IPS-15b (cell line): Measurements from ENCODE around the gene LITAF.
"Not testable (repeated sequence)": the region's sequence is repeated elsewhere in the genome, so short reads cannot be mapped to it uniquely, and the experiment has no call there.

Experiments used
- H3K27me3 ChIP-seq: one replicate; pipeline ENCODE4 v1.6.1; 2013; ENCODE audit warnings: low read length; ENCODE audit not compliant: control insufficient read depth, insufficient read depth
- H3K36me3 ChIP-seq: one replicate; pipeline ENCODE4 v1.6.1; 2013; ENCODE audit warnings: low read length; ENCODE audit not compliant: control insufficient read depth, insufficient read depth
- H3K4me1 ChIP-seq: one replicate; pipeline ENCODE4 v1.6.1; 2013; ENCODE audit warnings: mild to moderate bottlenecking, low read length; ENCODE audit not compliant: control insufficient read depth, insufficient read depth
- H3K4me3 ChIP-seq: one replicate; pipeline ENCODE4 v1.5.1; 2013; ENCODE audit warnings: low read depth, low read length
- H3K9ac ChIP-seq: one replicate; pipeline ENCODE4 v1.6.1; 2013; ENCODE audit warnings: low read depth, mild to moderate bottlenecking, low read length
- H3K9me3 ChIP-seq: one replicate; pipeline ENCODE4 v1.6.1; 2013; ENCODE audit warnings: mild to moderate bottlenecking, low read length; ENCODE audit not compliant: control insufficient read depth, insufficient read depth

The LITAF gene

GRCh38 chr16:11563493-11564040, 23.2 kb downstream of the LITAF start:
- Histone ChIP-seq H3K4me1 (peaks cover 22% of the 10 kb centered on the region), H3K9me3 (no peaks in the 10 kb centered on the region), H3K4me3 (no peak overlapping the region), H3K36me3 (peaks cover 3% of the 10 kb centered on the region), H3K27me3 (no peaks in the 10 kb centered on the region), H3K9ac (no peak overlapping the region)

DNA sequence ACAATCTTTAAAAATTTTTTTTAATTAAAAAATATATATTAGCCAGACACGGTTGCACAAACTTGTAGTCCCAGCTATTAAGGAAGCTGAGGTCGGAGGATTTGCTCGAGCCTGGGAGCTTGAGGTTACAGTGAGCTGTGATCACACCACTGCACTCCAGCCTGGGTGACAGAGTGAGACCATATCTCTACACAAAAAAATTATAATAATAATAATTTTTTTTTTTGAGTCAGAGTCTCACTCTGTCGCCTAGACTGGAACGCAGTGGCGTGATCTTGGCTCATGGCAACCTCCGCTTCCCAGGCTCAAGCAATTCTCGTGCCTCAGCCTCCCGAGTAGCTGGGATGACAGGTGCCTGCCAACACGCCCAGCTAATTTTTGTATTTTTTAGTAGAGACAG, 23.8 kb downstream of the LITAF start:
- Histone ChIP-seq H3K27me3 (no peaks in the 10 kb centered on the region), H3K9ac (no peak overlapping the region), H3K36me3 (peaks cover 3% of the 10 kb centered on the region)

GRCh38 chr16:11562411-11562810, 24.3 kb downstream of the LITAF start:
- Histone ChIP-seq H3K4me1 (peaks cover 22% of the 10 kb centered on the region), H3K9ac (peak overlapping the region; percentile 24)

More for the DNA sequence above, 23.8 kb downstream of the LITAF start:
- H3K4me3 ChIP-seq: no peak overlapping the region
- H3K4me1 ChIP-seq: peaks cover 22% of the 10 kb centered on the region
- no peaks in the 10 kb centered on the region for H3K9me3 ChIP-seq

GRCh38 chr16:11561856-11562255, 24.9 kb downstream of the LITAF start:
- H3K9me3 ChIP-seq: no peaks in the 10 kb centered on the region
- peaks cover 3% of the 10 kb centered on the region for H3K36me3 ChIP-seq
- H3K4me1 ChIP-seq: peaks cover 22% of the 10 kb centered on the region
- H3K27me3 ChIP-seq: no peaks in the 10 kb centered on the region
- H3K4me3 ChIP-seq: no peak overlapping the region
- H3K9ac ChIP-seq: no peak overlapping the region

More at GRCh38 chr16:11562411-11562810, 24.3 kb downstream of the LITAF start:
- H3K36me3 ChIP-seq: peaks cover 3% of the 10 kb centered on the region
- H3K9me3 ChIP-seq: no peaks in the 10 kb centered on the region
- H3K27me3 ChIP-seq: no peaks in the 10 kb centered on the region
- no peak overlapping the region for H3K4me3 ChIP-seq

GRCh38 chr16:11561454-11561805, 25.3 kb downstream of the LITAF start:
- Histone ChIP-seq H3K4me3 (no peak overlapping the region), H3K27me3 (no peaks in the 10 kb centered on the region), H3K36me3 (peaks cover 5% of the 10 kb centered on the region), H3K9ac (no peak overlapping the region), H3K9me3 (no peaks in the 10 kb centered on the region), H3K4me1 (peaks cover 22% of the 10 kb centered on the region)

GRCh38 chr16:11560701-11561453, 25.8 kb downstream of the LITAF start:
- peaks cover 11% of the 10 kb centered on the region for H3K36me3 ChIP-seq
- no peak overlapping the region for H3K4me3 ChIP-seq
- H3K27me3 ChIP-seq: no peaks in the 10 kb centered on the region
- no peaks in the 10 kb centered on the region for H3K9me3 ChIP-seq
- peaks cover 22% of the 10 kb centered on the region for H3K4me1 ChIP-seq
- H3K9ac ChIP-seq: peak overlapping the region; percentile 37

DNA sequence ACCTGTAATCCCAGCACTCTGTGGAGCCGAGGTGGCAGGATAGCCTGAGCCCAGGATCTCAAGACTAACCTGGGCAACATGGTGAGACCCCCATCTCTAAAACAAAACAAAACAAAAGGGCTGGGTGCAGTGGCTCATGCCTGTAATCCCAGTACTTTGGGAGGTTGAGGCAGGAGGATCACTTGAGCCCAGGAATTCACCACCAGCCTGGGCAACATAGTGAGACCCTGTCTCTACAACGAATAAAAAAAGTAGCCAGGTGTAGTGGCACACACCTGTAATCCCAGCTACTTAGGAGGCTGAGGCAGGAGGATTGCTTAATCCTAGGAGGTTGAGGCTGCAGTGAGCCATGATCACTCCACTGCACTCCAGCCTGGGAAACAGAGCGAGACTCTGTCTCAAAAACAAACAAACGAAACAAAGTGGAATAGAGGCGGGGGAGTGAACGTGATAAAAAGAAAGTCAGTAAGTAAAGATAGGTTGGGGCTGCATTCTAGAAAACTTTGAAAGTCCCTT, 28.4 kb downstream of the LITAF start:
- H3K4me3 ChIP-seq, H3K9me3 ChIP-seq, H3K27me3 ChIP-seq, H3K9ac ChIP-seq: not testable (repeated sequence)
- Histone ChIP-seq H3K36me3 (peaks cover 22% of the 10 kb centered on the region), H3K4me1 (peaks cover 14% of the 10 kb centered on the region)

DNA sequence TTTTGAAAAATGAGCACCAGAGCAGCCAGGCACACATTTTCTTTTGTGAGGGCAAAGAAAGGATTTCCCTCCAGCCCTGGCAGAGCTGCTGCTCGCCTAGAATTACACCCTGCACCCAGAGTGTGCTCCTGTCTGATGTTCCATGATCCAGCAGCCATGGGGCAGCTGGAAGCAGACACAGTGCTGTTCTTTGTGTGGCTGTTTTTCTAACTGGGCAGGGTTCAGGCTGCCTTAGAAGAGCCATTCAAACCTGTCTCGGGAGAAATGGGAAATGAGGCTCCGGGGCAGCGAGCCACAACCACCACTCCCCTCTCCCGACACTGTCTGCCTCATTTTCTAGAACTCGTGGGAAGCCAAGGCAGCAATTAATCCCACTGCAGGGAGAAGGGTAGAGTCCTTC, 28.9 kb downstream of the LITAF start:
- Histone ChIP-seq H3K9ac (no peak overlapping the region), H3K36me3 (peaks cover 27% of the 10 kb centered on the region), H3K9me3 (no peaks in the 10 kb centered on the region), H3K4me1 (peaks cover 12% of the 10 kb centered on the region), H3K4me3 (no peak overlapping the region), H3K27me3 (no peaks in the 10 kb centered on the region)

- H3K9me3 ChIP-seq: no peaks in the 10 kb centered on the region
- H3K36me3 ChIP-seq: peaks cover 31% of the 10 kb centered on the region
- no peak overlapping the region for H3K9ac ChIP-seq
These were observed 29.6 kb downstream of the LITAF start for GRCh38 chr16:11556945-11557720.

GRCh38 chr16:11556214-11556819, 30.4 kb downstream of the LITAF start:
- Histone ChIP-seq H3K27me3 (no peaks in the 10 kb centered on the region), H3K9me3 (no peaks in the 10 kb centered on the region), H3K4me3 (no peak overlapping the region), H3K9ac (no peak overlapping the region), H3K36me3 (peaks cover 38% of the 10 kb centered on the region), H3K4me1 (peaks cover 7% of the 10 kb centered on the region)

More at GRCh38 chr16:11556945-11557720, 29.6 kb downstream of the LITAF start:
- Histone ChIP-seq H3K4me3 (no peak overlapping the region), H3K4me1 (peaks cover 12% of the 10 kb centered on the region), H3K27me3 (no peaks in the 10 kb centered on the region)

- H3K9me3 ChIP-seq: no peaks in the 10 kb centered on the region
- H3K27me3 ChIP-seq: no peaks in the 10 kb centered on the region
- H3K4me3 ChIP-seq: no peak overlapping the region
- peaks cover 52% of the 10 kb centered on the region for H3K36me3 ChIP-seq
- H3K4me1 ChIP-seq: no peaks in the 10 kb centered on the region
- no peak overlapping the region for H3K9ac ChIP-seq
These were observed 32.7 kb downstream of the LITAF start for GRCh38 chr16:11554053-11554452.
